ENCODE results near the gene ITGB7.

DNA sequence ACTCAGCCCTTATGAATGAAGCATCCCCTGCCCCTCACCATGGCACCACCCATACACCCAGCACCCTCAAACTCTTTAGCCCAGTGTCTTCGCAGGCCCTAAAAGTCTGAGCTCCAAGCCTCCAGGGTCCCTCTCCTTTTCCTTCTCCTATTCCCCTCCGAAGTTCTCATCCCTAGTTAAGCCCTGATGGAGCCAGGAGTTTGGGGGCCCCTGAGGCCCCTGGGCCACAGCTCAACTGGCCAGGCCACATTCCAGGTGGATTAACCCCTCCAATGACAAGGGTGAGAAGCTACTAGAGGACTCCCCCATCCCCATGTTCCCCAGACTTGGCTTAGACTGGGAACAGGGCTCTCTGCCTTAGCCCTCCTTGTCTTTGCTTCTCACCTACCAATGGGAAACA is 22.4 kb upstream of the ITGB7 start:
- TF ChIP-seq, protein P1, sequence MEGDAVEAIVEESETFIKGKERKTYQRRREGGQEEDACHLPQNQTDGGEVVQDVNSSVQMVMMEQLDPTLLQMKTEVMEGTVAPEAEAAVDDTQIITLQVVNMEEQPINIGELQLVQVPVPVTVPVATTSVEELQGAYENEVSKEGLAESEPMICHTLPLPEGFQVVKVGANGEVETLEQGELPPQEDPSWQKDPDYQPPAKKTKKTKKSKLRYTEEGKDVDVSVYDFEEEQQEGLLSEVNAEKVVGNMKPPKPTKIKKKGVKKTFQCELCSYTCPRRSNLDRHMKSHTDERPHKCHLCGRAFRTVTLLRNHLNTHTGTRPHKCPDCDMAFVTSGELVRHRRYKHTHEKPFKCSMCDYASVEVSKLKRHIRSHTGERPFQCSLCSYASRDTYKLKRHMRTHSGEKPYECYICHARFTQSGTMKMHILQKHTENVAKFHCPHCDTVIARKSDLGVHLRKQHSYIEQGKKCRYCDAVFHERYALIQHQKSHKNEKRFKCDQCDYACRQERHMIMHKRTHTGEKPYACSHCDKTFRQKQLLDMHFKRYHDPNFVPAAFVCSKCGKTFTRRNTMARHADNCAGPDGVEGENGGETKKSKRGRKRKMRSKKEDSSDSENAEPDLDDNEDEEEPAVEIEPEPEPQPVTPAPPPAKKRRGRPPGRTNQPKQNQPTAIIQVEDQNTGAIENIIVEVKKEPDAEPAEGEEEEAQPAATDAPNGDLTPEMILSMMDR (IDR thresholded peaks at IDR 0.05) = no peak
- no peak for TF ChIP-seq POLR2A (IDR thresholded peaks at IDR 0.05)

Data from adrenal gland (tissue), 5 donors.